ENCODE results near the gene METAP1. TPM values are rescaled to one million over a fixed set of nuclear protein-coding genes. Genes with fewer than 3 reads are reported as not detected.

Gene METAP1
- total and polyA plus RNA-seq, 2 experiments from 2014 or later, result 64.1 to 122 TPM

DNA sequence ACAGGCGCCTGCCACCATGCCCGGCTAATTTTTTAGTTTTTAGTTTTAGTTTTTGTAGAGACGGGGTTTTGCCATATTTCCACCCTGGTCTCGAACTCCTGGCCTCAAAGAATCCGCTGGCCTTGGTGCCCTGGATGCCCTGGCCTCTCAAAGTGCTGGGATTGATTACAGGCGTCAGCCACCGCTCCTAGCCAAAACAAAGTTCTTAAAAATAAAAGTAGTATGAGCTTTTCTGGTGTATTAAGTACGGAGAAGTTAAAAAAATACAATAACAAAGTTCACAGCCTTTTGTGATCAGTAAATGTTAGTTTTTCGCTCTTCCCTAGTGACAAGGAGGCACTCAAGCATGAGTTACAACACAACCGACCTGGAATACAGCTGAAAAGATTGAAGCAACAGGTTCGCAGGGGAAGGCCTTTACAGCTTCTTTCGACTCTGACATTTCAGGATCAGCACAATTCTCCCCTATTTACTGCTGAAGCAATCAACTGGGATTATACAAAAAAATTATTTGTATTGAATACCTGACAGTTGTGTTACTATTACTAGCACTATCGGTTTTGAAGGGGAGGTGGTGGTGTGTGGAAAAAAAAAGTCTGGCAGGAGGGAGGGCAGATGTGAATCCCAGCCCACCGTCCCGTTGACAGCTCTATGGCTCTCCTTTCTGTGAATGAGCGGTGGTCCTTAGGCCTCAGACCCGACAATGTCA is 893 bp upstream of the METAP1 start:
- peak overlapping the region; percentile 77 for H3K27ac ChIP-seq (ENCODE audit: low read depth)
- peaks cover 23% of the 10 kb centered on the region for H3K4me1 ChIP-seq (ENCODE audit: insufficient read depth)
- Mint-ChIP-seq H3K4me3 (peak overlapping the region; percentile 84), H3K4me1 (peaks cover 23% of the 10 kb centered on the region), H3K27ac (peak overlapping the region; percentile 51; the same call in 1 of the 2 replicates), H3K27me3 (ENCODE audit: insufficient read depth, low read depth, poor library complexity) (peaks cover 7% of the 10 kb centered on the region), H3K9me3 (peaks cover 15% of the 10 kb centered on the region; the same call in 2 of the 3 replicates), H3K36me3 (ENCODE audit: low read depth) (peaks cover 11% of the 10 kb centered on the region; the same call in 2 of the 3 replicates)
- ATAC-seq (no peak), DNase-seq (ENCODE audit: low spot score) (no peak)
- no peaks in the 10 kb centered on the region; the same call in 1 of the 2 replicates for H3F3A ChIP-seq (replicated peaks; ENCODE audit: low read depth)
- H3K4me3 ChIP-seq, result peak overlapping the region; percentile 60
- TF ChIP-seq ZNF331 (CRISPR knock-in tag; IDR thresholded peaks at IDR 0.05; ENCODE audit: low read depth) (no peak), EZH2phosphoT487 (IDR thresholded peaks at IDR 0.05; ENCODE audit: unreplicated experiment) (no peak), CREB1 (CRISPR knock-in tag; IDR thresholded peaks at IDR 0.05; ENCODE audit: low read depth) (no peak), REST (IDR thresholded peaks at IDR 0.05; ENCODE audit: unreplicated experiment) (no peak)
- TF ChIP-seq, protein P1, sequence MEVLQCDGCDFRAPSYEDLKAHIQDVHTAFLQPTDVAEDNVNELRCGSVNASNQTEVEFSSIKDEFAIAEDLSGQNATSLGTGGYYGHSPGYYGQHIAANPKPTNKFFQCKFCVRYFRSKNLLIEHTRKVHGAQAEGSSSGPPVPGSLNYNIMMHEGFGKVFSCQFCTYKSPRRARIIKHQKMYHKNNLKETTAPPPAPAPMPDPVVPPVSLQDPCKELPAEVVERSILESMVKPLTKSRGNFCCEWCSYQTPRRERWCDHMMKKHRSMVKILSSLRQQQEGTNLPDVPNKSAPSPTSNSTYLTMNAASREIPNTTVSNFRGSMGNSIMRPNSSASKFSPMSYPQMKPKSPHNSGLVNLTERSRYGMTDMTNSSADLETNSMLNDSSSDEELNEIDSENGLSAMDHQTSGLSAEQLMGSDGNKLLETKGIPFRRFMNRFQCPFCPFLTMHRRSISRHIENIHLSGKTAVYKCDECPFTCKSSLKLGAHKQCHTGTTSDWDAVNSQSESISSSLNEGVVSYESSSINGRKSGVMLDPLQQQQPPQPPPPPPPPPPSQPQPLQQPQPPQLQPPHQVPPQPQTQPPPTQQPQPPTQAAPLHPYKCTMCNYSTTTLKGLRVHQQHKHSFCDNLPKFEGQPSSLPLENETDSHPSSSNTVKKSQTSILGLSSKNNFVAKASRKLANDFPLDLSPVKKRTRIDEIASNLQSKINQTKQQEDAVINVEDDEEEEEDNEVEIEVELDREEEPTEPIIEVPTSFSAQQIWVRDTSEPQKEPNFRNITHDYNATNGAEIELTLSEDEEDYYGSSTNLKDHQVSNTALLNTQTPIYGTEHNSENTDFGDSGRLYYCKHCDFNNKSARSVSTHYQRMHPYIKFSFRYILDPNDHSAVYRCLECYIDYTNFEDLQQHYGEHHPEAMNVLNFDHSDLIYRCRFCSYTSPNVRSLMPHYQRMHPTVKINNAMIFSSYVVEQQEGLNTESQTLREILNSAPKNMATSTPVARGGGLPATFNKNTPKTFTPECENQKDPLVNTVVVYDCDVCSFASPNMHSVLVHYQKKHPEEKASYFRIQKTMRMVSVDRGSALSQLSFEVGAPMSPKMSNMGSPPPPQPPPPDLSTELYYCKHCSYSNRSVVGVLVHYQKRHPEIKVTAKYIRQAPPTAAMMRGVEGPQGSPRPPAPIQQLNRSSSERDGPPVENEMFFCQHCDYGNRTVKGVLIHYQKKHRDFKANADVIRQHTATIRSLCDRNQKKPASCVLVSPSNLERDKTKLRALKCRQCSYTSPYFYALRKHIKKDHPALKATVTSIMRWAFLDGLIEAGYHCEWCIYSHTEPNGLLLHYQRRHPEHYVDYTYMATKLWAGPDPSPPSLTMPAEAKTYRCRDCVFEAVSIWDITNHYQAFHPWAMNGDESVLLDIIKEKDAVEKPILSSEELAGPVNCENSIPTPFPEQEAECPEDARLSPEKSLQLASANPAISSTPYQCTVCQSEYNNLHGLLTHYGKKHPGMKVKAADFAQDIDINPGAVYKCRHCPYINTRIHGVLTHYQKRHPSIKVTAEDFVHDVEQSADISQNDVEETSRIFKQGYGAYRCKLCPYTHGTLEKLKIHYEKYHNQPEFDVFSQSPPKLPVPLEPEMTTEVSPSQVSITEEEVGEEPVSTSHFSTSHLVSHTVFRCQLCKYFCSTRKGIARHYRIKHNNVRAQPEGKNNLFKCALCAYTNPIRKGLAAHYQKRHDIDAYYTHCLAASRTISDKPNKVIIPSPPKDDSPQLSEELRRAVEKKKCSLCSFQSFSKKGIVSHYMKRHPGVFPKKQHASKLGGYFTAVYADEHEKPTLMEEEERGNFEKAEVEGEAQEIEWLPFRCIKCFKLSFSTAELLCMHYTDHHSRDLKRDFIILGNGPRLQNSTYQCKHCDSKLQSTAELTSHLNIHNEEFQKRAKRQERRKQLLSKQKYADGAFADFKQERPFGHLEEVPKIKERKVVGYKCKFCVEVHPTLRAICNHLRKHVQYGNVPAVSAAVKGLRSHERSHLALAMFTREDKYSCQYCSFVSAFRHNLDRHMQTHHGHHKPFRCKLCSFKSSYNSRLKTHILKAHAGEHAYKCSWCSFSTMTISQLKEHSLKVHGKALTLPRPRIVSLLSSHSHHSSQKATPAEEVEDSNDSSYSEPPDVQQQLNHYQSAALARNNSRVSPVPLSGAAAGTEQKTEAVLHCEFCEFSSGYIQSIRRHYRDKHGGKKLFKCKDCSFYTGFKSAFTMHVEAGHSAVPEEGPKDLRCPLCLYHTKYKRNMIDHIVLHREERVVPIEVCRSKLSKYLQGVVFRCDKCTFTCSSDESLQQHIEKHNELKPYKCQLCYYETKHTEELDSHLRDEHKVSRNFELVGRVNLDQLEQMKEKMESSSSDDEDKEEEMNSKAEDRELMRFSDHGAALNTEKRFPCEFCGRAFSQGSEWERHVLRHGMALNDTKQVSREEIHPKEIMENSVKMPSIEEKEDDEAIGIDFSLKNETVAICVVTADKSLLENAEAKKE (CRISPR knock-in tag; IDR thresholded peaks at IDR 0.05), result no peak
- H4K20me1 ChIP-seq (replicated peaks; ENCODE audit: insufficient read depth), result peaks cover 26% of the 10 kb centered on the region
- peaks cover 36% of the 10 kb centered on the region for H3K79me2 ChIP-seq (replicated peaks; ENCODE audit: insufficient read depth)
- H3K27me3 ChIP-seq (ENCODE audit: insufficient read depth), result no peaks in the 10 kb centered on the region
- H3K9me2 ChIP-seq (ENCODE audit: insufficient read depth), result 0 out of 2 replicates have a peak, but pooled peaks cover 2% of the 10 kb centered on the region
- peak overlapping the region; percentile 95 for H2AFZ ChIP-seq
- no peaks in the 10 kb centered on the region for H3K36me3 ChIP-seq (ENCODE audit: insufficient read depth)
- peak overlapping the region; percentile 77 for H3K4me2 ChIP-seq

Measured in GM23338 (cell line).